ENCODE measurements around the gene PPIL4.
"Not testable (repeated sequence)": the region's sequence is repeated elsewhere in the genome, so short reads cannot be mapped to it uniquely, and the experiment has no call there.

Gene PPIL4

DNA sequence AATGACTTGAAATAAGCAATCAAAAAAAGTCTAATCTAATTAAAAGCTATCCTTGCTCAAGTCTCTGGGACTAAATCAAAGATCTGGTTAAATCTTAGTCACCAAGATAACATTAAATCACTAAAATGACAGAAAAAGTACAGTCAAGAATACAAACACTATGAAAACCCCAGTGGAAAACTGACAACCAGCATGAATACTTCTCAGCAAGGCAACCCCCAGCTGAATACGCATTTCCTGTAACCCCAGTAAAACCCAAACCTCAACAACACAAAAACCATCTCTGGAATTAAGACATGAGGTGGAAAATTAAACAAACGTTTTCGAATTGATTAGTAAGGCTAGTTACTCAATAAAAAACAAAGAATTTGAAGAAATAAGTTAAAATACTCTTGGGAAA lies 37.4 kb downstream of the PPIL4 start:
- peaks cover 9% of the 10 kb centered on the region for H3K36me3 ChIP-seq (ENCODE audit: insufficient read depth, low read length)
- H3K9ac ChIP-seq (ENCODE audit: insufficient read length) = peak overlapping the region; percentile 3
- DNase-seq (ENCODE audit: low read depth, low spot score) = no peak
- no peak overlapping the region for H3K4me3 ChIP-seq
- no peak overlapping the region for H3K27ac ChIP-seq
- no peaks in the 10 kb centered on the region for H3K9me3 ChIP-seq (ENCODE audit: low read depth, low read length)
- TF ChIP-seq FOXP2 (optimal IDR thresholded peaks at IDR 0.05; ENCODE audit: control extremely low read depth, extremely low read length, insufficient read depth) (no peak), POLR2AphosphoS5 (IDR thresholded peaks at IDR 0.05; ENCODE audit: borderline replicate concordance, low read depth, low read length) (no peak), EZH2 (IDR thresholded peaks at IDR 0.05) (no peak)

DNA sequence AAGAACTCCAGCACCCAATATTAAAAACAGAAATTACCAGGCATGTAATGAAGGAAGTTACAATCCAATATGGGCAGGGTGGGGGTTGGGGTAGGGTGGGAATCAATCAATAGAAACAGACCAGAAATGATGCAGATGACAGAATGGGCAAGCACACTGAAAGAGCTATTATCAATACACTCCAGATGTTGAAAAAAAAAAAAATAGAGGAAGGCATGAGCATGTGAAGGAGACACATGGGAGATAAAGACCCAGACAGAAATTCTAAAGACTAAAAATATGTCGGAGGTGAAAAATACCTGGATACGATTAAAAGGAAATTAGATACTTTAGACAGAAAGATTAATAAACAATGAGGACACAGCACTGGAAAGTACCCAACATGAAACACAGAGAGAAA lies 42.0 kb downstream of the PPIL4 start:
- H3K36me3 ChIP-seq (ENCODE audit: insufficient read depth, low read length) = peaks cover 5% of the 10 kb centered on the region; the same call in 1 of the 2 replicates
- H3K27ac ChIP-seq = no peak overlapping the region
- H3K9me3 ChIP-seq (ENCODE audit: low read depth, low read length) = no peaks in the 10 kb centered on the region
- no peak for DNase-seq (ENCODE audit: low read depth, low spot score)
- H3K4me3 ChIP-seq = no peak overlapping the region
- no peak for TF ChIP-seq EZH2 (IDR thresholded peaks at IDR 0.05)
- TF ChIP-seq FOXP2 (optimal IDR thresholded peaks at IDR 0.05; ENCODE audit: control extremely low read depth, extremely low read length, insufficient read depth) = no peak
- TF ChIP-seq POLR2AphosphoS5 (IDR thresholded peaks at IDR 0.05; ENCODE audit: borderline replicate concordance, low read depth, low read length) = no peak
- H3K9ac ChIP-seq (ENCODE audit: insufficient read length) = no peak overlapping the region

DNA sequence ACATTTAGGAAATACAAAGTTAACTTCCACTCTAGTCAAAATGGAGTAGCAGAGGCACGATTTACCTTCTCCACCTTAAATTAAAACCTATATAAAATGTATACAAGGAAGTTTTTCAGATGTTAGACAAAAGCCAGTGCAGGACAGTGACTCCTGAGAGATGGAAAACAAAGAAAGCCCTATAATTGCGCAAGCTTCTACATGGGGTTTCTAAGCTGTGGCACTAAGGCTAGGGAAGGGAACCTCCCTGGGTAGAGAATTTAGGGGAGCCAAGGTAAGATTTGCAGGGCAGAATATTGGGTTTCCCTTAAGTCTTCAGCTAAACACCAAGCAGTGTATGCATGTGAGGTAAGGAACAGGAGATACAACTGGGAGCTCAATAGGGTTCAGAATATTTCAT lies 42.6 kb downstream of the PPIL4 start:
- Histone ChIP-seq H3K36me3 (ENCODE audit: insufficient read depth, low read length) (peaks cover 5% of the 10 kb centered on the region; the same call in 1 of the 2 replicates), H3K27ac (no peak overlapping the region), H3K9me3 (ENCODE audit: low read depth, low read length) (no peaks in the 10 kb centered on the region), H3K4me3 (no peak overlapping the region), H3K9ac (ENCODE audit: insufficient read length) (no peak overlapping the region)
- TF ChIP-seq EZH2 (IDR thresholded peaks at IDR 0.05) (no peak), POLR2AphosphoS5 (IDR thresholded peaks at IDR 0.05; ENCODE audit: borderline replicate concordance, low read depth, low read length) (no peak), FOXP2 (optimal IDR thresholded peaks at IDR 0.05; ENCODE audit: control extremely low read depth, extremely low read length, insufficient read depth) (no peak)
- no peak for DNase-seq (ENCODE audit: low read depth, low spot score)

DNA sequence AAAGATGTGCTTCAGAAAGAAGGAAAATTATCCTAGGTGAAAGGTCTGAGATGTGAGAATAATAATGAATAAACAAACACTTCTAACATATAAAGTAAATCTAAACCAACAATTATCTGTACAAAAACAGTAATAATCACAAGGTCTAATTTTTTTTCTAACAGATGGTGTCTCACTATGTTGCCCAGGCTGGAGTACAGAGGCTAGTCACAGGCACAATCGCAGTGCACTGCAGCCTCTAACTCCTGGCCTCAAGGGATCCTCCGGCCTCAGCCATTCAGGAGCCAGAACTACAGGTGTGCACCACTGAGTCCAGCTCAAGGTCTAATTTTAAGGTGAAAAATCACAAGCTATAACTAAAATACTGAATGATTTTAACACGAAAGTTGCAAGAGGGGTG lies 44.1 kb downstream of the PPIL4 start:
- Histone ChIP-seq H3K4me3 (no peak overlapping the region), H3K36me3 (ENCODE audit: insufficient read depth, low read length) (peaks cover 5% of the 10 kb centered on the region; the same call in 1 of the 2 replicates), H3K9ac (ENCODE audit: insufficient read length) (no peak overlapping the region), H3K27ac (no peak overlapping the region), H3K9me3 (ENCODE audit: low read depth, low read length) (no peaks in the 10 kb centered on the region)
- TF ChIP-seq POLR2AphosphoS5 (IDR thresholded peaks at IDR 0.05; ENCODE audit: borderline replicate concordance, low read depth, low read length) = no peak
- no peak for TF ChIP-seq FOXP2 (optimal IDR thresholded peaks at IDR 0.05; ENCODE audit: control extremely low read depth, extremely low read length, insufficient read depth)
- TF ChIP-seq EZH2 (IDR thresholded peaks at IDR 0.05) = no peak
- DNase-seq (ENCODE audit: low read depth, low spot score) = no peak

DNA sequence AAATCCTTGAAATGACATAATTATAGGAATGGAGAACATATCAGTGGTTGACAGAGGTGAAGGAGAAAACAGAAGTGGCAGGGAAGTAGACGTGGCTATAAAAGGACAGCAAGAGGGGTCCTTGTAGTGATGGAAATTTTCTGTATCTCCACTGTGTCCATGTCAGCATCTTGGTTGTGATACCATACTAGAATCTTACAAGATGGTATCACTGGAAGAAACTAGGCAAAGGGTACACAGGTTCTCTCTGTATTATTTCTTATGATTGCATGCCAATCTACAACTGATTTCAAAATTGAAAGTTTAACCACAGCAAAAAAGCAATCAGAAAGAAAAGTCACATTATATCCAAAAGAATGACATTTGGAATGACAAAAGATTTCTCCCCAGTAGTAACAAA lies 44.6 kb downstream of the PPIL4 start:
- no peak overlapping the region for H3K27ac ChIP-seq
- TF ChIP-seq POLR2AphosphoS5 (IDR thresholded peaks at IDR 0.05; ENCODE audit: borderline replicate concordance, low read depth, low read length) (no peak), EZH2 (IDR thresholded peaks at IDR 0.05) (no peak), FOXP2 (optimal IDR thresholded peaks at IDR 0.05; ENCODE audit: control extremely low read depth, extremely low read length, insufficient read depth) (no peak)
- H3K9me3 ChIP-seq (ENCODE audit: low read depth, low read length) = no peaks in the 10 kb centered on the region

DNA sequence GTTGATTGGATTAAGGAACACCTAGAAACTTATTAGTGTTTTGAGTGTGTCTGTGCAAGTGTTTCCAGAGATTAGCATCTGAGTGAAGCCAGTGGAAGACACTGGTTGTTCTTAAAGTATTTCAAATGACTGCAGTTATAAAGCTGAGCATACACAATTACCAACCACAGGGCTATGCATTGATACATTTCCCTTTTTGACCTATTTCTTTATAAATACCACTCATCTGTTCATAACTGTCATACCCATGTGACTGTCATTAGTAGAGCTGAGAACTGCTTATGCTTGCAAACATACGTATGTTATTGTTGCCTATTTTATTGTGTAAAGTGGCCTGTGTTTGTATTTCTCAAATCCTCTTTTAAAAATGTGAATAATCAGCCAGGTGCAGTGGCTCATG lies 45.7 kb downstream of the PPIL4 start:
- Histone ChIP-seq H3K9ac (ENCODE audit: insufficient read length) (no peak overlapping the region), H3K27ac (no peak overlapping the region), H3K4me3 (no peak overlapping the region), H3K36me3 (ENCODE audit: insufficient read depth, low read length) (no peaks in the 10 kb centered on the region), H3K9me3 (ENCODE audit: low read depth, low read length) (no peaks in the 10 kb centered on the region)
- DNase-seq (ENCODE audit: low read depth, low spot score) = no peak
- TF ChIP-seq FOXP2 (optimal IDR thresholded peaks at IDR 0.05; ENCODE audit: control extremely low read depth, extremely low read length, insufficient read depth) (no peak), EZH2 (IDR thresholded peaks at IDR 0.05) (no peak), POLR2AphosphoS5 (IDR thresholded peaks at IDR 0.05; ENCODE audit: borderline replicate concordance, low read depth, low read length) (no peak)

More for the DNA sequence above, 44.6 kb downstream of the PPIL4 start:
- H3K36me3 ChIP-seq (ENCODE audit: insufficient read depth, low read length) = peaks cover 5% of the 10 kb centered on the region; the same call in 1 of the 2 replicates
- no peak for DNase-seq (ENCODE audit: low read depth, low spot score)
- no peak overlapping the region for H3K4me3 ChIP-seq
- no peak overlapping the region for H3K9ac ChIP-seq (ENCODE audit: insufficient read length)

DNA sequence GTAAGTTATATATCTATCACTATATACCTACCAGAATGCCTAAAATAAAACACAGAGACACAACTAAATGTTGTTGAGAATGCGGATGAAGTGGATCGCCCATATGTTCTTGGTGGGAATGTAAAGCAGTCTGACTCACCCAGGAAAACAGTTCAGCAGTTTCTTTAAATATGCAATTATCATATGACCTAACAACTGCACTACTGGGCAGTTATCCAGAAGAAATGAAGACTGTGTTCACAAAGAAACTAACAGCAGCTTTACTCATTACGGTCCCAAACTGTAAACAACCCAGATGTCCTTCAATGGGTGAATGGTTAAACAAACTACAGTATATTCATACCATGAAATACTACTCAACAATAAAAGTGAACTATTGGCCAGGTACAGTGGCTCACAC lies 46.8 kb downstream of the PPIL4 start:
- no peak overlapping the region for H3K9ac ChIP-seq (ENCODE audit: insufficient read length)
- H3K36me3 ChIP-seq (ENCODE audit: insufficient read depth, low read length) = no peaks in the 10 kb centered on the region
- H3K27ac ChIP-seq = 0 out of 2 replicates have a peak overlapping the region, but pooled peaks have one; percentile 10
- H3K9me3 ChIP-seq (ENCODE audit: low read depth, low read length) = no peaks in the 10 kb centered on the region
- TF ChIP-seq POLR2AphosphoS5 (IDR thresholded peaks at IDR 0.05; ENCODE audit: borderline replicate concordance, low read depth, low read length) (no peak), EZH2 (IDR thresholded peaks at IDR 0.05) (no peak), FOXP2 (optimal IDR thresholded peaks at IDR 0.05; ENCODE audit: control extremely low read depth, extremely low read length, insufficient read depth) (no peak)
- no peak for DNase-seq (ENCODE audit: low read depth, low spot score)
- H3K4me3 ChIP-seq = no peak overlapping the region

DNA sequence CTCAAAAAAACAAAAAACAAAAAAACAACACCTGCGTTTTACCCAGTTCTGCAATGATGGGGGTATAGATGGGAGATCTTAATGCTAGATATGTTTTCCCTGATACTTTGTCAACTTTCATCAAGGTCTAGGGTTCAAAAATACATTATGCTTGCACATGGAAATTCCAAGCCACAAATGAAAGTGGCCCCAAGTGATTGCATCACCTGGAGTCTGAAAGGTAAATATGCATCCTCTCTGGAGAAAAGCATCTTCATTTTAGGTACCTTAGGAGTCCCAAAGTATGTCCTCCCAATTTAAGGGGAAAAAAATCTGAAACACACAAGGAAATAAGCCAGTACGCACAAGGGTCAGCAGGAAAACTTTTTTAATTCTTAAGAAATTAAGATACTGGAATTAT lies 48.5 kb downstream of the PPIL4 start:
- TF ChIP-seq FOXP2 (optimal IDR thresholded peaks at IDR 0.05; ENCODE audit: control extremely low read depth, extremely low read length, insufficient read depth) (no peak), POLR2AphosphoS5 (IDR thresholded peaks at IDR 0.05; ENCODE audit: borderline replicate concordance, low read depth, low read length) (no peak), EZH2 (IDR thresholded peaks at IDR 0.05) (no peak)
- DNase-seq (ENCODE audit: low read depth, low spot score) = no peak
- Histone ChIP-seq H3K9me3 (ENCODE audit: low read depth, low read length) (no peaks in the 10 kb centered on the region), H3K36me3 (ENCODE audit: insufficient read depth, low read length) (no peaks in the 10 kb centered on the region), H3K9ac (ENCODE audit: insufficient read length) (no peak overlapping the region), H3K4me3 (no peak overlapping the region), H3K27ac (no peak overlapping the region)

DNA sequence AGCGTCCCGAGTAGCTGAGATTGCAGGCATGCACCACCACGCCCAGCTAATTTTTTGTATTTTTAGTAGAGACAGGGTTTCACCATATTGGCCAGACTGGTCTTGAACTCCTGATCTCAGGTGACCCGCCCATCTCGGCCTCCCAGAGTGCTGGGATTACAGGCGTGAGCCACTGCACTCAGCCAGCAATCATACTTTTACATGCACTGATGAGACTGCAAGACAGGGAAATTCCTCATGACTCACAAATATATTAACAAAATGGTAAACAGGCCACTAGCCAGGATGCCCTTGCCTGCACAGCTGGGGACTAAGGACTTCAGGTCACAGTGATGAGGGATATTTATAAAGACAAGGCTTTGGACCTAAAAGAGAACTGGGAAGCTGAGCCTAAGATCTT lies 49.2 kb downstream of the PPIL4 start:
- not testable (repeated sequence) for H3K36me3 ChIP-seq (ENCODE audit: insufficient read depth, low read length); H3K9ac ChIP-seq (ENCODE audit: insufficient read length); H3K4me3 ChIP-seq; DNase-seq (ENCODE audit: low read depth, low spot score); H3K9me3 ChIP-seq (ENCODE audit: low read depth, low read length); H3K27ac ChIP-seq

DNA sequence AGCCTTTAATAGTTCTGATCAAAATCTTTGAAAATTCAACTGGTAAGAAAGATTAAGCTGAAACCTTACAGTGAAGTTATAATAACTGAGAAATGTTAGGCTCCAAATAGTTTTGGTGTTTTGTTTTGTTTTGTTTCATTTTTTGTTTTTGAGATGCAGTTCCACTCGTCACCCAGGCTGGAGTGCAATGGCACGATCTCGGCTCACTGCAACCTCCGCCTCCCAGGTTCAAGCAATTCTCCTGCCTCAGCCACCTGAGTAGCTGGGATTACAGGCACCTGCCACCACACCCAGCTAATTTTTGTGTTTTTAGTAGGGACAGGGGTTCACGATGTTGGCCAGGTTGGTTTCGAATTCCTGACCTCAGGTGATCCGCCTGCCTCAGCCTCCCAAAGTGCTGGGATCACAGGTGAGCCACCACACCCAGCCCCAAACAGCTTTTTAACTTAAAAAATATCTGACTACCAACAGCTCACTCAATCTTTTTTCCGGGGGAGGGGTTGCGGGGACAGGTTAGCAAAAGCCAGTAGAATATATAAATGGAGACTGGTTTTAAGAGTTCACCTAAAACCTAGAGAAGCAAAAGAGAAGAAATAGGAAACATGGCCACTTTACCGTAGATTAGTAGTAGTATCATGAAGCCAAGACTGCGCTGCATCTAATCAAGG lies 50.4 kb downstream of the PPIL4 start:
- not testable (repeated sequence) for H3K9ac ChIP-seq (ENCODE audit: insufficient read length); H3K4me3 ChIP-seq; DNase-seq (ENCODE audit: low read depth, low spot score); H3K27ac ChIP-seq; H3K36me3 ChIP-seq (ENCODE audit: insufficient read depth, low read length); H3K9me3 ChIP-seq (ENCODE audit: low read depth, low read length)

DNA sequence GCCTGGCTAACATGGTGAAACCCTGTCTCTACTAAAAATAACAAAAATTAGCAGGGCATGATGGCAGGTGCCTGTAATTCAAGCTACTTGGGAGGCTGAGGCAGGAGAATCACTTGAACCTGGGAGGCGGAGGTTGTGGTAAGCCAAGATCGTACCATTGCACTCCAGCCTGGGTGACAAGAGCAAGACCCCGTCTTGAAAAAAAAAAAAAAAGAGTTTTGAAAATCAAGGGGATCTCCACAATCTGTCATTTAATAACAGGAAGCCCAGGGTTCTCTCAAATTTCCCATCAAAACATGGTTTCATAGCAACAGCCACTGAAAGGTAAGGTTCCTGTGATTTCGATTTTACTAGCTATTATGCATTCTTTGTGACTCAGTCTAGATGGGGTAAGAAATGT lies 51.0 kb downstream of the PPIL4 start:
- not testable (repeated sequence) for H3K9ac ChIP-seq (ENCODE audit: insufficient read length); H3K27ac ChIP-seq; H3K4me3 ChIP-seq

More for the DNA sequence above, 51.0 kb downstream of the PPIL4 start:
- not testable (repeated sequence) for DNase-seq (ENCODE audit: low read depth, low spot score); H3K36me3 ChIP-seq (ENCODE audit: insufficient read depth, low read length); H3K9me3 ChIP-seq (ENCODE audit: low read depth, low read length)

Measured in SK-N-MC (cell line).